Vagina (tissue), 2 donors: ENCODE measurements around the gene LGALS9. TPM values are rescaled to one million over a fixed set of nuclear protein-coding genes. Genes with fewer than 3 reads are reported as not detected.
"Not testable (repeated sequence)": the region's sequence is repeated elsewhere in the genome, so short reads cannot be mapped to it uniquely, and the experiment has no call there.

Experiments
- DNase-seq, 2 donors: peaks; one replicate each; pipeline ENCODE4 v3.0.0-alpha.2; 2017; ENCODE audit errors: extremely low spot score in 2 of 2
- H3K27ac ChIP-seq: fragments of 200-600 bp; sonication (generic); one replicate; pipeline ENCODE4 v1.5.1; 2019
- H3K27me3 ChIP-seq: fragments of 200-600 bp; sonication (generic); one replicate; pipeline ENCODE4 v1.5.1; 2019
- H3K36me3 ChIP-seq, 2 donors: fragments of 200-600 bp; sonication (generic); one replicate each; pipeline ENCODE4 v1.5.1; 2017 to 2019
- H3K4me1 ChIP-seq: fragments of 200-600 bp; sonication (generic); one replicate; pipeline ENCODE4 v1.5.1; 2019
- H3K4me3 ChIP-seq, 2 donors: fragments of 200-600 bp; sonication (generic); 1 replicate in 1 of 2; 2 replicates in 1 of 2; pipeline ENCODE4 v1.5.1; 2016 to 2019
- H3K9me3 ChIP-seq: fragments of 200-600 bp; sonication (generic); one replicate; pipeline ENCODE4 v1.5.1; 2019
- CTCF ChIP-seq, 3 experiments: fragments of 450-650 bp in 2 of 3; fragments of 200-600 bp in 1 of 3; sonication (generic) in 1 of 3; IDR thresholded peaks; one replicate each; pipeline ENCODE4 v1.5.1; 2017 to 2019; ENCODE audit warnings: antibody characterized with exemption in 3 of 3, mild to moderate bottlenecking in 2 of 3, moderate library complexity in 2 of 3
- POLR2A ChIP-seq, 2 donors: fragments of 450-650 bp; IDR thresholded peaks; one replicate each; pipeline ENCODE4 v1.6.1; 2017; ENCODE audit warnings: antibody characterized with exemption in 2 of 2, mild to moderate bottlenecking in 2 of 2, moderate library complexity in 2 of 2
- POLR2AphosphoS5 ChIP-seq, 2 donors: sonication (generic); formaldehyde crosslinking; IDR thresholded peaks; one replicate each; pipeline ENCODE4 v1.9.0; 2017; ENCODE audit warnings: antibody characterized with exemption in 2 of 2, mild to moderate bottlenecking in 2 of 2, low read depth in 1 of 2; ENCODE audit not compliant: insufficient read depth in 1 of 2
- intact Hi-C: fragments of 100-400 bp; cut with DNase I; formaldehyde crosslinking; loops from one replicate; pipeline ENCODE4 v1.15.1; 2023
- total RNA-seq: library from RNA; depleted of rRNA; stranded (reverse); fragments of >200 nt; gene quantifications from one replicate; pipeline ENCODE4 v1.2.3, GENCODE V29; 2016

Gene LGALS9
- total RNA-seq, 1 donor from 2014 or later, result 34.9 TPM

GRCh38 chr17:27640790-27641189 is 9.8 kb downstream of the LGALS9 start:
- DNase-seq, result no peak
- H3K27ac ChIP-seq, result no peak overlapping the region
- no peaks in the 10 kb centered on the region for H3K9me3 ChIP-seq
- H3K27me3 ChIP-seq, result no peaks in the 10 kb centered on the region
- H3K4me3 ChIP-seq, result no peak overlapping the region
- no peaks in the 10 kb centered on the region for H3K36me3 ChIP-seq
- H3K4me1 ChIP-seq, result peaks cover 6% of the 10 kb centered on the region
- TF ChIP-seq POLR2A (IDR thresholded peaks at IDR 0.05) (no peak), POLR2AphosphoS5 (IDR thresholded peaks at IDR 0.05; ENCODE audit: insufficient read depth in 1 of 2, low read depth in 1 of 2) (no peak), CTCF (IDR thresholded peaks at IDR 0.05) (no peak)
- intact Hi-C loops, result no loop called here

GRCh38 chr17:27644586-27644985 is 13.6 kb downstream of the LGALS9 start:
- no peak for TF ChIP-seq POLR2A (IDR thresholded peaks at IDR 0.05)
- no peak for TF ChIP-seq POLR2AphosphoS5 (IDR thresholded peaks at IDR 0.05; ENCODE audit: insufficient read depth in 1 of 2, low read depth in 1 of 2)
- TF ChIP-seq CTCF (IDR thresholded peaks at IDR 0.05), result no peak
- Histone ChIP-seq H3K4me3 (no peak overlapping the region), H3K9me3 (no peaks in the 10 kb centered on the region), H3K36me3 (no peaks in the 10 kb centered on the region), H3K27ac (no peak overlapping the region), H3K27me3 (no peaks in the 10 kb centered on the region), H3K4me1 (peaks cover 10% of the 10 kb centered on the region)
- no peak for DNase-seq
- intact Hi-C loops, result no loop called here

GRCh38 chr17:27645621-27646020 is 14.6 kb downstream of the LGALS9 start:
- H3K9me3 ChIP-seq, intact Hi-C loops, H3K36me3 ChIP-seq, DNase-seq, H3K4me3 ChIP-seq, H3K27me3 ChIP-seq, H3K27ac ChIP-seq: not testable (repeated sequence)
- H3K4me1 ChIP-seq, result peaks cover 10% of the 10 kb centered on the region

- Histone ChIP-seq H3K27me3 (no peaks in the 10 kb centered on the region), H3K4me1 (peaks cover 10% of the 10 kb centered on the region), H3K4me3 (no peak overlapping the region), H3K9me3 (no peaks in the 10 kb centered on the region), H3K27ac (no peak overlapping the region), H3K36me3 (no peaks in the 10 kb centered on the region)
- DNase-seq, result no peak
- intact Hi-C loops, result no loop called here
- TF ChIP-seq POLR2AphosphoS5 (IDR thresholded peaks at IDR 0.05; ENCODE audit: insufficient read depth in 1 of 2, low read depth in 1 of 2), result no peak
- no peak for TF ChIP-seq CTCF (IDR thresholded peaks at IDR 0.05)
- no peak for TF ChIP-seq POLR2A (IDR thresholded peaks at IDR 0.05)
These were observed 15.2 kb downstream of the LGALS9 start for GRCh38 chr17:27646232-27646631.

- Histone ChIP-seq H3K4me1 (peaks cover 10% of the 10 kb centered on the region), H3K36me3 (no peaks in the 10 kb centered on the region), H3K9me3 (no peaks in the 10 kb centered on the region), H3K27ac (no peak overlapping the region), H3K4me3 (no peak overlapping the region), H3K27me3 (no peaks in the 10 kb centered on the region)
- no peak for DNase-seq
- intact Hi-C loops, result no loop called here
- TF ChIP-seq POLR2A (IDR thresholded peaks at IDR 0.05) (no peak), POLR2AphosphoS5 (IDR thresholded peaks at IDR 0.05; ENCODE audit: insufficient read depth in 1 of 2, low read depth in 1 of 2) (no peak), CTCF (IDR thresholded peaks at IDR 0.05) (no peak)
These were observed 16.8 kb downstream of the LGALS9 start for GRCh38 chr17:27647765-27648164.

GRCh38 chr17:27649111-27649571 is 18.2 kb downstream of the LGALS9 start:
- H3K27ac ChIP-seq, intact Hi-C loops, H3K27me3 ChIP-seq, DNase-seq, H3K9me3 ChIP-seq, H3K4me3 ChIP-seq, H3K36me3 ChIP-seq: not testable (repeated sequence)
- peaks cover 10% of the 10 kb centered on the region for H3K4me1 ChIP-seq
